Hepatocyte (in vitro differentiated cells): ENCODE results near the gene KMT2E. TPM values are rescaled to one million over a fixed set of nuclear protein-coding genes. Genes with fewer than 3 reads are reported as not detected.

ENCODE experiments used
- DNase-seq: peaks from one replicate; pipeline ENCODE4 v3.0.0-alpha.2; 2016; ENCODE audit warnings: low spot score
- H2AFZ ChIP-seq: fragments of 200-600 bp; sonication (generic); 2 replicates; pipeline ENCODE4 v1.6.0; 2016; ENCODE audit warnings: antibody characterized with exemption, mild to moderate bottlenecking
- H3K27ac ChIP-seq: fragments of 200-600 bp; sonication (generic); 2 replicates; pipeline ENCODE4 v1.5.1; 2016; ENCODE audit warnings: mild to moderate bottlenecking
- H3K27me3 ChIP-seq: fragments of 200-600 bp; sonication (generic); 2 replicates; pipeline ENCODE4 v1.6.1; 2016
- H3K36me3 ChIP-seq: fragments of 200-600 bp; sonication (generic); replicated peaks from 2 replicates; pipeline ENCODE4 v1.5.1; 2016; ENCODE audit warnings: low read depth; ENCODE audit not compliant: insufficient read depth
- H3K4me1 ChIP-seq: fragments of 200-600 bp; sonication (generic); 2 replicates; pipeline ENCODE4 v1.5.1; 2016; ENCODE audit warnings: mild to moderate bottlenecking, moderate library complexity; ENCODE audit not compliant: insufficient read depth
- H3K4me2 ChIP-seq: fragments of 200-600 bp; sonication (generic); 2 replicates; pipeline ENCODE4 v1.6.0; 2016
- H3K4me3 ChIP-seq: fragments of 200-600 bp; sonication (generic); 2 replicates; pipeline ENCODE4 v1.5.1; 2016; ENCODE audit warnings: mild to moderate bottlenecking
- H3K79me2 ChIP-seq: fragments of 200-600 bp; sonication (generic); 2 replicates; pipeline ENCODE4 v1.6.0; 2017; ENCODE audit warnings: mild to moderate bottlenecking
- H3K9me2 ChIP-seq: fragments of 200-600 bp; sonication (generic); replicated peaks from 2 replicates; pipeline ENCODE4 v1.6.0; 2017; ENCODE audit warnings: mild to moderate bottlenecking; ENCODE audit not compliant: insufficient read depth
- H3K9me3 ChIP-seq: fragments of 200-600 bp; sonication (generic); 2 replicates; pipeline ENCODE4 v1.5.1; 2016; ENCODE audit warnings: low read depth, mild to moderate bottlenecking
- H4K20me1 ChIP-seq: fragments of 200-600 bp; sonication (generic); 2 replicates; pipeline ENCODE4 v1.6.0; 2016; ENCODE audit warnings: mild to moderate bottlenecking; ENCODE audit not compliant: insufficient read depth, poor library complexity, severe bottlenecking
- EZH2 ChIP-seq: fragments of 200-600 bp; sonication (generic); IDR thresholded peaks from 2 replicates; pipeline ENCODE4 v1.6.1; 2016; ENCODE audit warnings: antibody characterized with exemption, mild to moderate bottlenecking, borderline replicate concordance
- EZH2phosphoT487 ChIP-seq: fragments of 200-600 bp; sonication (generic); IDR thresholded peaks from one replicate; pipeline ENCODE4 v1.6.1; 2018; ENCODE audit warnings: antibody characterized with exemption, mild to moderate bottlenecking, low read depth, moderate library complexity; ENCODE audit not compliant: unreplicated experiment, severe bottlenecking
- whole genome bisulfite sequencing: methylation state at CpG from one replicate; pipeline ENCODE4 v1.1.6; 2016; ENCODE audit warnings: low lambda C conversion rate; ENCODE audit errors: missing lambda C conversion rate; 5-methylcytosine and 5-hydroxymethylcytosine counted together
- polyA plus RNA-seq: library from polyadenylated mRNA; unstranded; fragments of >200 nt; fragmentation: Nextera tagmentation; extraction: Ambion mirVana; gene quantifications from 2 replicates; pipeline ENCODE4 v1.2.1, GENCODE V29; 2016
- total RNA-seq: library from RNA; depleted of rRNA; stranded (reverse); fragments of >200 nt; gene quantifications from 2 replicates; pipeline ENCODE4 v1.2.3, GENCODE V29; 2014
- TF ChIP-seq, protein P1 (sequence below): fragments of 200-600 bp; sonication (generic); IDR thresholded peaks from 2 replicates; pipeline ENCODE4 v1.5.1; 2016; ENCODE audit warnings: antibody characterized with exemption, mild to moderate bottlenecking; ENCODE audit not compliant: poor library complexity

Gene KMT2E
- total and polyA plus RNA-seq, 2 experiments from 2014 or later, result 69.7 to 70.8 TPM

GRCh38 chr7:104980841-104981671, 32.9 kb upstream of the KMT2E start:
- H3K4me3 ChIP-seq, result no peak overlapping the region
- no peaks in the 10 kb centered on the region for H3K9me3 ChIP-seq
- 55% methylated on average over 4 of the region's 4 CpGs for WGBS
- no peaks in the 10 kb centered on the region for H3K36me3 ChIP-seq
- peaks cover 51% of the 10 kb centered on the region for H3K79me2 ChIP-seq
- H3K27me3 ChIP-seq, result no peaks in the 10 kb centered on the region
- TF ChIP-seq EZH2, result no peak
- no peak for TF ChIP-seq EZH2phosphoT487
- TF ChIP-seq, protein P1, sequence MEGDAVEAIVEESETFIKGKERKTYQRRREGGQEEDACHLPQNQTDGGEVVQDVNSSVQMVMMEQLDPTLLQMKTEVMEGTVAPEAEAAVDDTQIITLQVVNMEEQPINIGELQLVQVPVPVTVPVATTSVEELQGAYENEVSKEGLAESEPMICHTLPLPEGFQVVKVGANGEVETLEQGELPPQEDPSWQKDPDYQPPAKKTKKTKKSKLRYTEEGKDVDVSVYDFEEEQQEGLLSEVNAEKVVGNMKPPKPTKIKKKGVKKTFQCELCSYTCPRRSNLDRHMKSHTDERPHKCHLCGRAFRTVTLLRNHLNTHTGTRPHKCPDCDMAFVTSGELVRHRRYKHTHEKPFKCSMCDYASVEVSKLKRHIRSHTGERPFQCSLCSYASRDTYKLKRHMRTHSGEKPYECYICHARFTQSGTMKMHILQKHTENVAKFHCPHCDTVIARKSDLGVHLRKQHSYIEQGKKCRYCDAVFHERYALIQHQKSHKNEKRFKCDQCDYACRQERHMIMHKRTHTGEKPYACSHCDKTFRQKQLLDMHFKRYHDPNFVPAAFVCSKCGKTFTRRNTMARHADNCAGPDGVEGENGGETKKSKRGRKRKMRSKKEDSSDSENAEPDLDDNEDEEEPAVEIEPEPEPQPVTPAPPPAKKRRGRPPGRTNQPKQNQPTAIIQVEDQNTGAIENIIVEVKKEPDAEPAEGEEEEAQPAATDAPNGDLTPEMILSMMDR, result peak; percentile 74
- no peaks in the 10 kb centered on the region for H3K9me2 ChIP-seq
- peak overlapping the region; percentile 96 for H3K27ac ChIP-seq
- DNase-seq, result peak; percentile 81
- H2AFZ ChIP-seq, result no peak overlapping the region
- peaks cover 45% of the 10 kb centered on the region for H4K20me1 ChIP-seq
- H3K4me2 ChIP-seq, result no peak overlapping the region
- peaks cover 67% of the 10 kb centered on the region for H3K4me1 ChIP-seq

GRCh38 chr7:104981672-104982037, 32.4 kb upstream of the KMT2E start:
- Histone ChIP-seq H4K20me1 (peaks cover 51% of the 10 kb centered on the region), H3K4me1 (peaks cover 72% of the 10 kb centered on the region), H3K4me2 (peak overlapping the region; percentile 85), H3K36me3 (no peaks in the 10 kb centered on the region), H3K4me3 (no peak overlapping the region), H2AFZ (no peak overlapping the region), H3K79me2 (peaks cover 51% of the 10 kb centered on the region), H3K9me2 (no peaks in the 10 kb centered on the region), H3K27me3 (no peaks in the 10 kb centered on the region), H3K27ac (peak overlapping the region; percentile 96), H3K9me3 (no peaks in the 10 kb centered on the region)
- TF ChIP-seq, protein P1, result no peak
- TF ChIP-seq EZH2, result no peak
- TF ChIP-seq EZH2phosphoT487, result no peak
- DNase-seq, result no peak
- WGBS, result 79% methylated on average over 1 of the region's 1 CpG

GRCh38 chr7:104982308-104983075, 31.5 kb upstream of the KMT2E start:
- no peaks in the 10 kb centered on the region for H3K9me3 ChIP-seq
- peaks cover 50% of the 10 kb centered on the region for H3K79me2 ChIP-seq
- peak overlapping the region; percentile 85 for H3K4me2 ChIP-seq
- peak overlapping the region; percentile 96 for H3K27ac ChIP-seq
- 52% methylated on average over 5 of the region's 5 CpGs for WGBS
- H3K4me1 ChIP-seq, result peaks cover 69% of the 10 kb centered on the region
- H3K9me2 ChIP-seq, result no peaks in the 10 kb centered on the region
- H3K27me3 ChIP-seq, result no peaks in the 10 kb centered on the region
- no peaks in the 10 kb centered on the region for H3K36me3 ChIP-seq
- H3K4me3 ChIP-seq, result no peak overlapping the region
- peaks cover 58% of the 10 kb centered on the region for H4K20me1 ChIP-seq
- no peak overlapping the region for H2AFZ ChIP-seq
- no peak for TF ChIP-seq EZH2
- no peak for TF ChIP-seq EZH2phosphoT487
- TF ChIP-seq, protein P1, result no peak
- DNase-seq, result peak; percentile 46
